CD4-positive, alpha-beta T cell (primary cell): ENCODE results near the gene IGFBP7. TPM values are rescaled to one million over a fixed set of nuclear protein-coding genes. Genes with fewer than 3 reads are reported as not detected.

Experiments
- ATAC-seq: fragments of 200-7000 bp; cut with Tn5 transposase; one replicate; pipeline ENCODE4 v1.10.0; 2022; ENCODE audit warnings: mild to moderate bottlenecking; ENCODE audit not compliant: poor library complexity
- CTCF ChIA-PET: fragments of 350-600 bp; sonication (Branson Sonifier 250); formaldehyde crosslinking; loops from one replicate; lab custom pipeline; 2021; ENCODE audit warnings: antibody characterized with exemption, inconsistent platforms; lab: Charles Lee
- POLR2A ChIA-PET: fragments of 350-600 bp; sonication (Branson Sonifier 250); formaldehyde crosslinking; loops from one replicate; lab custom pipeline; 2021; ENCODE audit warnings: antibody characterized with exemption, inconsistent platforms; lab: Charles Lee
- DNase-seq, 14 experiments: peaks; one replicate each; pipeline ENCODE4 v3.0.0-alpha.2; 2013 to 2020; ENCODE audit warnings: mixed read lengths in 2 of 14
- H3K27ac ChIP-seq, 2 donors: one replicate each; pipeline versions ENCODE4 v1.5.1 to v1.7.0; 2013; ENCODE audit warnings: low read length in 2 of 2, low read depth in 1 of 2, mild to moderate bottlenecking in 1 of 2
- H3K27me3 ChIP-seq, 2 experiments: 1 replicate in 1 of 2; 2 replicates in 1 of 2; pipeline versions ENCODE4 v1.6.1 to v1.7.0; 2013; ENCODE audit warnings: low read length in 2 of 2, control low read depth in 1 of 2, mild to moderate bottlenecking in 1 of 2, moderate library complexity in 1 of 2; ENCODE audit not compliant: insufficient read depth in 2 of 2, control insufficient read depth in 1 of 2
- H3K36me3 ChIP-seq: one replicate; pipeline ENCODE4 v1.6.1; 2013; ENCODE audit warnings: low read length, control low read depth; ENCODE audit not compliant: insufficient read depth
- H3K4me1 ChIP-seq: one replicate; pipeline ENCODE4 v1.6.1; 2013; ENCODE audit warnings: low read length, control low read depth; ENCODE audit not compliant: insufficient read depth
- H3K4me3 ChIP-seq: one replicate; pipeline ENCODE4 v1.5.1; 2013; ENCODE audit warnings: mild to moderate bottlenecking, low read length, moderate library complexity
- H3K9me3 ChIP-seq, 2 experiments: 1 replicate in 1 of 2; 2 replicates in 1 of 2; pipeline versions ENCODE4 v1.6.1 to v1.7.0; 2013; ENCODE audit warnings: low read length in 2 of 2, mild to moderate bottlenecking in 2 of 2, control low read depth in 1 of 2, moderate library complexity in 1 of 2; ENCODE audit not compliant: control insufficient read depth in 1 of 2, insufficient read depth in 1 of 2
- H3K27ac Mint-ChIP-seq: one replicate; pipeline ENCODE4 v1.8.0; 2020; ENCODE audit warnings: mixed read lengths
- H3K27me3 Mint-ChIP-seq: one replicate; pipeline ENCODE4 v1.8.0; 2021; ENCODE audit warnings: mixed read lengths
- H3K36me3 Mint-ChIP-seq: one replicate; pipeline ENCODE4 v1.8.0; 2021; ENCODE audit warnings: low read depth, mixed read lengths
- H3K4me1 Mint-ChIP-seq: one replicate; pipeline ENCODE4 v1.8.0; 2021; ENCODE audit warnings: low read depth, mixed read lengths
- H3K4me3 Mint-ChIP-seq: one replicate; pipeline ENCODE4 v1.8.0; 2020; ENCODE audit warnings: mild to moderate bottlenecking, mixed read lengths
- H3K9me3 Mint-ChIP-seq: one replicate; pipeline ENCODE4 v1.8.0; 2020; ENCODE audit warnings: mixed read lengths
- CTCF ChIP-seq: fragments of 200-600 bp; IDR thresholded peaks from one replicate; pipeline ENCODE4 v1.8.0; 2022; ENCODE audit warnings: antibody characterized with exemption, mild to moderate bottlenecking
- intact Hi-C, 2 experiments: fragments of 100-400 bp; cut with DNase I in 1 of 2; cut with micrococcal nuclease in 1 of 2; formaldehyde crosslinking; loops; one replicate each; pipeline versions ENCODE4 v1.15.1 to v1.9.0; 2023 to 2025; cut with DNase I, micrococcal nuclease
- total RNA-seq, 174 experiments: library from RNA in 2 of 174; stranded (reverse) in 2 of 174; gene quantifications; one replicate each; pipeline ENCODE4 v1.2.3 and lab custom pipeline; 2021 to 2026

IGFBP7 gene
- total RNA-seq, 2 experiments from 2014 or later: 0.45 TPM; not detected in 1

GRCh38 chr4:57148177-57148576, 38.0 kb upstream of the IGFBP7 start:
- ATAC-seq: no peak
- peaks cover 9% of the 10 kb centered on the region for H3K27me3 Mint-ChIP-seq
- Histone ChIP-seq H3K9me3 (no peaks in the 10 kb centered on the region), H3K4me3 (no peak overlapping the region), H3K27me3 (peaks cover 0 to 5% of the 10 kb centered on the region in 2 experiments), H3K27ac (no peak overlapping the region), H3K4me1 (no peaks in the 10 kb centered on the region), H3K36me3 (no peaks in the 10 kb centered on the region)
- TF ChIP-seq CTCF: no peak
- ChIA-PET POLR2A (no interaction called here), CTCF (no interaction called here)
- H3K4me3 Mint-ChIP-seq: no peak overlapping the region
- no peak for DNase-seq
- no peaks in the 10 kb centered on the region for H3K4me1 Mint-ChIP-seq
- H3K9me3 Mint-ChIP-seq: no peaks in the 10 kb centered on the region
- no peaks in the 10 kb centered on the region for H3K36me3 Mint-ChIP-seq
- no peak overlapping the region for H3K27ac Mint-ChIP-seq
- intact Hi-C loops: no loop called here

- no peaks in the 10 kb centered on the region for H3K36me3 Mint-ChIP-seq
- no peak overlapping the region for H3K27ac Mint-ChIP-seq
- H3K9me3 Mint-ChIP-seq: no peaks in the 10 kb centered on the region
- H3K4me3 Mint-ChIP-seq: no peak overlapping the region
- Histone ChIP-seq H3K4me3 (no peak overlapping the region), H3K27me3 (peaks cover 0 to 7% of the 10 kb centered on the region in 2 experiments), H3K36me3 (no peaks in the 10 kb centered on the region), H3K9me3 (no peaks in the 10 kb centered on the region), H3K27ac (no peak overlapping the region), H3K4me1 (no peaks in the 10 kb centered on the region)
- ChIA-PET CTCF (no interaction called here), POLR2A (no interaction called here)
- H3K4me1 Mint-ChIP-seq: no peaks in the 10 kb centered on the region
- no peak for ATAC-seq
- H3K27me3 Mint-ChIP-seq: peaks cover 8% of the 10 kb centered on the region
- DNase-seq: no peak
- no peak for TF ChIP-seq CTCF
- intact Hi-C loops: no loop called here
These were observed 37.3 kb upstream of the IGFBP7 start for GRCh38 chr4:57147335-57148060.

GRCh38 chr4:57146444-57146843, 36.3 kb upstream of the IGFBP7 start:
- Mint-ChIP-seq H3K4me1 (no peaks in the 10 kb centered on the region), H3K9me3 (no peaks in the 10 kb centered on the region), H3K27me3 (peaks cover 8% of the 10 kb centered on the region), H3K36me3 (no peaks in the 10 kb centered on the region), H3K4me3 (no peak overlapping the region), H3K27ac (no peak overlapping the region)
- ATAC-seq: no peak
- ChIA-PET CTCF (no interaction called here), POLR2A (no interaction called here)
- Histone ChIP-seq H3K27me3 (peaks cover 0 to 7% of the 10 kb centered on the region in 2 experiments), H3K4me1 (no peaks in the 10 kb centered on the region), H3K27ac (no peak overlapping the region), H3K36me3 (no peaks in the 10 kb centered on the region), H3K9me3 (no peaks in the 10 kb centered on the region), H3K4me3 (no peak overlapping the region)
- no peak for TF ChIP-seq CTCF
- intact Hi-C loops: no loop called here
- no peak for DNase-seq
